ENCODE results near the gene KEL.

The KEL gene

GRCh38 chr7:142896741-142897379, 65.3 kb downstream of the KEL start:
- DNase-seq: no peak

- no peak for DNase-seq
Measured at GRCh38 chr7:142896151-142896550, 66.0 kb downstream of the KEL start.

GRCh38 chr7:142894985-142895593, 67.1 kb downstream of the KEL start:
- no peak for DNase-seq

- no peak for DNase-seq
Measured at GRCh38 chr7:142894112-142894984, 67.8 kb downstream of the KEL start.

DNA sequence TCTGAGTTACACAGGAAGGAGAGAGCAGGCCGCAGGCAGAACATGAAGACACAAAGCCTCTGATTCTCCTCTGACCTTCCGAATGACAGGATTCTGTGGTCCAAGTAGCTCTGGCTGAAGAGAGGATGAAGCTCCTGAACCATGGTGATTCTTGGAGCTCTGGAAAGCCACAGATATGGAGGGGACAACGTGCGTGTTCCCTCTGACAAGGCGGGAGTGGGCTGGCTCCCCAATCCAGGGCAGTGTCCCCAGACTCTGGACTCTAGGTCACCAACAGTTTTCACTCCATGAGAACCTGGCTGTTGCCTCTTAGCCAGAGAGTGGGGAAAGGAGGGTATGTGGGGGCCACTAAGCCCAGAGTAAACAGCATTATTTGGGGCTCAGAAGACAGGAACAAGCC, 69.2 kb downstream of the KEL start:
- no peak for DNase-seq

- no peak for DNase-seq
Measured at GRCh38 chr7:142891490-142892082, 70.6 kb downstream of the KEL start.

Data from GDM1 (cell line).